PC-3 (cell line): ENCODE data around the gene SULT2B1. TPM values are rescaled to one million over a fixed set of nuclear protein-coding genes. Genes with fewer than 3 reads are reported as not detected.

Source experiments
- ATAC-seq: fragments of 200-7000 bp; cut with Tn5 transposase; 2 replicates; pipeline ENCODE4 v1.9.1; 2020; ENCODE audit warnings: mild to moderate bottlenecking, moderate library complexity
- BruUV-seq: library from RNA; stranded (reverse); fragments of 400-500 nt; replicated peaks from 2 replicates; lab custom pipeline; 2021; lab: Mats Ljungman, UMichigan
- CTCF ChIA-PET: fragments of 300-600 bp; sonication (Branson Sonifier 250); formaldehyde crosslinking; loops from one replicate; lab custom pipeline; 2022; ENCODE audit warnings: antibody characterized with exemption; lab: Charles Lee
- POLR2A ChIA-PET: fragments of 300-600 bp; sonication (Branson Sonifier 250); formaldehyde crosslinking; loops from one replicate; lab custom pipeline; 2022; ENCODE audit warnings: antibody characterized with exemption; ENCODE audit not compliant: unreplicated experiment; lab: Charles Lee
- DNase-seq: peaks from one replicate; pipeline ENCODE4 v3.0.0-alpha.2; 2015
- H2AFZ ChIP-seq: fragments of 300-600 bp; sonication (generic); 2 replicates; pipeline ENCODE4 v1.6.0; 2016; ENCODE audit warnings: antibody characterized with exemption, low read length
- H3F3A ChIP-seq: fragments of 300-600 bp; sonication (generic); one replicate; pipeline ENCODE4 v1.6.0; 2017; ENCODE audit warnings: antibody characterized with exemption, low read length, control low read depth, mild to moderate bottlenecking; ENCODE audit not compliant: unreplicated experiment
- H3K27ac ChIP-seq: fragments of 300-600 bp; sonication (generic); 2 replicates; pipeline ENCODE4 v1.5.1; 2016; ENCODE audit warnings: mild to moderate bottlenecking, low read length
- H3K27me3 ChIP-seq: fragments of 300-600 bp; sonication (generic); 2 replicates; pipeline ENCODE4 v1.6.1; 2016; ENCODE audit warnings: low read length, mixed read lengths
- H3K36me3 ChIP-seq: fragments of 300-600 bp; sonication (generic); 2 replicates; pipeline ENCODE4 v1.6.1; 2016; ENCODE audit warnings: low read depth, mixed run types, low read length, mixed read lengths
- H3K4me1 ChIP-seq: fragments of 300-600 bp; sonication (generic); 2 replicates; pipeline ENCODE4 v1.5.1; 2016; ENCODE audit warnings: low read length; ENCODE audit not compliant: insufficient read depth
- H3K4me2 ChIP-seq: fragments of 300-600 bp; sonication (generic); 2 replicates; pipeline ENCODE4 v1.6.0; 2016; ENCODE audit warnings: low read length
- H3K4me3 ChIP-seq: fragments of 300-600 bp; sonication (generic); 2 replicates; pipeline ENCODE4 v1.5.1; 2016; ENCODE audit warnings: mild to moderate bottlenecking, low read length, mixed read lengths
- H3K79me2 ChIP-seq: fragments of 300-600 bp; sonication (generic); 2 replicates; pipeline ENCODE4 v1.6.1; 2017; ENCODE audit warnings: low read length, mixed read lengths
- H3K9ac ChIP-seq: fragments of 300-600 bp; sonication (generic); 2 replicates; pipeline ENCODE4 v1.6.0; 2016; ENCODE audit warnings: mild to moderate bottlenecking, low read length
- H3K9me2 ChIP-seq: fragments of 300-600 bp; sonication (generic); replicated peaks from 2 replicates; pipeline ENCODE4 v1.6.1; 2016; ENCODE audit warnings: mixed run types, low read length, mixed read lengths
- H3K9me3 ChIP-seq: fragments of 300-600 bp; sonication (generic); 2 replicates; pipeline ENCODE4 v1.6.1; 2016; ENCODE audit warnings: low read length, mixed read lengths
- H4K20me1 ChIP-seq: fragments of 300-600 bp; sonication (generic); 2 replicates; pipeline ENCODE4 v1.6.1; 2016; ENCODE audit warnings: low read length, mixed read lengths
- CTCF ChIP-seq: fragments of 300-600 bp; sonication (generic); conservative IDR thresholded peaks from 2 replicates; pipeline ENCODE4 v1.5.1; 2017; ENCODE audit warnings: antibody characterized with exemption, low read depth, mild to moderate bottlenecking, low read length
- EZH2 ChIP-seq: fragments of 300-600 bp; sonication (generic); IDR thresholded peaks from one replicate; pipeline ENCODE4 v1.6.1; 2017; ENCODE audit warnings: antibody characterized with exemption, mild to moderate bottlenecking, low read length; ENCODE audit not compliant: unreplicated experiment
- EZH2phosphoT487 ChIP-seq: fragments of 300-600 bp; sonication (generic); IDR thresholded peaks from 2 replicates; pipeline ENCODE4 v1.6.1; 2018; ENCODE audit warnings: mild to moderate bottlenecking, antibody characterized with exemption, low read length, borderline replicate concordance
- intact Hi-C: fragments of 100-400 bp; cut with micrococcal nuclease; formaldehyde crosslinking; loops from 2 replicates; pipeline ENCODE4 v1.9.0; 2023
- total RNA-seq: library from RNA; depleted of rRNA; stranded (reverse); fragments of >200 nt; gene quantifications from 2 replicates; pipeline ENCODE4 v1.2.3, GENCODE V29; 2014

The SULT2B1 gene
- total RNA-seq, 1 experiment from 2014 or later: 6.7 TPM

- Histone ChIP-seq H3K36me3 (no peaks in the 10 kb centered on the region), H2AFZ (peak overlapping the region; percentile 94), H3K27me3 (no peaks in the 10 kb centered on the region), H3F3A (peaks cover 3% of the 10 kb centered on the region), H4K20me1 (no peaks in the 10 kb centered on the region), H3K4me3 (peak overlapping the region; percentile 80), H3K9me2 (no peaks in the 10 kb centered on the region), H3K27ac (peak overlapping the region; percentile 67), H3K9me3 (no peaks in the 10 kb centered on the region), H3K9ac (peak overlapping the region; percentile 67), H3K79me2 (no peaks in the 10 kb centered on the region), H3K4me1 (peaks cover 24% of the 10 kb centered on the region), H3K4me2 (peak overlapping the region; percentile 96)
- ATAC-seq: peak; percentile 71
- BruUV-seq: no TSS peak
- TF ChIP-seq CTCF: no peak
- no peak for TF ChIP-seq EZH2phosphoT487
- no peak for TF ChIP-seq EZH2
- peak; percentile 96 for DNase-seq
- POLR2A ChIA-PET: interaction anchor here (0.6 kb wide), 1 partner anchor 150 kb away, joined by 20 read pairs; no protein-coding TSS in a partner anchor
- CTCF ChIA-PET: interaction anchor here (0.7 kb wide), 2 partner anchors 8 to 52 kb away, joined by 3 to 5 read pairs; partner anchors contain the start of gene CA11
- intact Hi-C loops: loop anchor here (1.0 kb wide), 1 partner anchor 18 kb away; the partner anchor contains the start of genes RPL18 and SPHK2
These were observed 85.5 kb downstream of the SULT2B1 start for GRCh38 chr19:48637449-48637947.

- POLR2A ChIA-PET: interaction anchor here (0.6 kb wide), 1 partner anchor 151 kb away, joined by 20 read pairs; no protein-coding TSS in a partner anchor
- no peaks in the 10 kb centered on the region for H3K9me3 ChIP-seq
- H3K4me2 ChIP-seq: peak overlapping the region; percentile 96
- no peaks in the 10 kb centered on the region for H3K27me3 ChIP-seq
- DNase-seq (peak; percentile 85), ATAC-seq (peak; percentile 18)
- no TSS peak for BruUV-seq
- peak overlapping the region; percentile 94 for H2AFZ ChIP-seq
- peak overlapping the region; percentile 67 for H3K9ac ChIP-seq
- intact Hi-C loops: loop anchor here (1.0 kb wide), 1 partner anchor 19 kb away; the partner anchor contains the start of genes RPL18 and SPHK2
- TF ChIP-seq EZH2phosphoT487 (no peak), CTCF (no peak), EZH2 (no peak)
- CTCF ChIA-PET: interaction anchor here (0.7 kb wide), 1 partner anchor 52 kb away, joined by 3 read pairs; no protein-coding TSS in a partner anchor
- H3K27ac ChIP-seq: peak overlapping the region; percentile 67
- H3K9me2 ChIP-seq: no peaks in the 10 kb centered on the region
- H3K4me3 ChIP-seq: peak overlapping the region; percentile 65
- no peaks in the 10 kb centered on the region for H3K79me2 ChIP-seq
- H3K4me1 ChIP-seq: peaks cover 24% of the 10 kb centered on the region
- H3K36me3 ChIP-seq: no peaks in the 10 kb centered on the region
- peaks cover 3% of the 10 kb centered on the region for H3F3A ChIP-seq
- H4K20me1 ChIP-seq: no peaks in the 10 kb centered on the region
These were observed 86.2 kb downstream of the SULT2B1 start for GRCh38 chr19:48637948-48638830.
